ENCODE data around the gene SSU72. TPM values are rescaled to one million over a fixed set of nuclear protein-coding genes. Genes with fewer than 3 reads are reported as not detected.
A peak's percentile ranks its signal among the peaks of the same experiment; 100 is the strongest.

Gene SSU72
- polyA plus RNA-seq, 1 donor (not counting 4 experiments of a cell fraction or from before 2014, with no cell fraction given): 79.7 TPM

- Histone ChIP-seq H3K9ac (ENCODE audit: control insufficient read depth, extremely low read depth, insufficient read depth, low read length) (no peak overlapping the region), H3K4me3 (ENCODE audit: control insufficient read depth in 2 of 3, extremely low read depth in 1 of 3, insufficient read depth in 2 of 3, low read depth in 1 of 3, low read length in 3 of 3) (peak overlapping the region in 1 of 3 experiments; percentile 39)
- no peak for FAIRE-seq
Measured at GRCh38 chr1:1600861-1601563, 26.3 kb upstream of the SSU72 start.

GRCh38 chr1:1599935-1600860 lies 25.5 kb upstream of the SSU72 start, which contains the start of gene FNDC10:
Gene FNDC10 (minus strand): TSS chr1:1600135. CDS start chr1:1600015, 120 bp downstream.
- Histone ChIP-seq H3K4me3 (ENCODE audit: control insufficient read depth in 2 of 3, extremely low read depth in 1 of 3, insufficient read depth in 2 of 3, low read depth in 1 of 3, low read length in 3 of 3) (peak within 1 kb of the TSS; percentile 39 to 58 (median 43)), H3K36me3 (ENCODE audit: control insufficient read depth in 2 of 2, extremely low read depth in 1 of 2, insufficient read depth in 2 of 2, low read length in 2 of 2) (no peaks in the 10 kb centered on the region), H3K9ac (ENCODE audit: control insufficient read depth, extremely low read depth, insufficient read depth, low read length) (no peak within 1 kb of the TSS), H3K9me1 (ENCODE audit: control insufficient read depth, extremely low read depth, insufficient read depth, low read length) (no peaks in the 10 kb centered on the region), H3K4me1 (ENCODE audit: control insufficient read depth, extremely low read depth, insufficient read depth, low read length) (peaks cover 2% of the 10 kb centered on the region), H3K4me2 (ENCODE audit: control insufficient read depth, extremely low read depth, insufficient read depth, low read depth, low read length) (peak within 1 kb of the TSS; percentile 78), H3K9me3 (ENCODE audit: control insufficient read depth, low read depth, low read length) (no peaks in the 10 kb centered on the region), H3K27me3 (ENCODE audit: control insufficient read depth, extremely low read depth, insufficient read depth, low read length) (peaks cover 21% of the 10 kb centered on the region), H2AFZ (ENCODE audit: control insufficient read depth, low read length) (peak within 1 kb of the TSS; percentile 63), H4K20me1 (ENCODE audit: control insufficient read depth, extremely low read depth, insufficient read depth, low read length) (no peaks in the 10 kb centered on the region), H3K79me2 (ENCODE audit: control insufficient read depth, insufficient read depth, low read length) (no peaks in the 10 kb centered on the region), H3K27ac (ENCODE audit: control insufficient read depth, insufficient read depth, low read length) (no peak within 1 kb of the TSS)
- FAIRE-seq (no peak), DNase-seq (ENCODE audit: low read depth, low spot score) (no peak)
- dilution Hi-C loops (cut with MboI; ENCODE audit: extremely low pct_ligation_motif_present, low sequenced_read_pairs): no loop called here
- TF ChIP-seq CTCF (optimal IDR thresholded peaks at IDR 0.05 in 1 of 3, IDR thresholded peaks at IDR 0.05 in 1 of 3, conservative IDR thresholded peaks at IDR 0.05 in 1 of 3; ENCODE audit: extremely low read depth in 1 of 3, insufficient read depth in 2 of 3, low read length in 3 of 3) (no peak), EZH2 (IDR thresholded peaks at IDR 0.05; ENCODE audit: low read length) (no peak)

More at GRCh38 chr1:1600861-1601563, 26.3 kb upstream of the SSU72 start:
- dilution Hi-C loops (cut with MboI; ENCODE audit: extremely low pct_ligation_motif_present, low sequenced_read_pairs): no loop called here
- no peak for TF ChIP-seq CTCF (optimal IDR thresholded peaks at IDR 0.05 in 1 of 3, IDR thresholded peaks at IDR 0.05 in 1 of 3, conservative IDR thresholded peaks at IDR 0.05 in 1 of 3; ENCODE audit: extremely low read depth in 1 of 3, insufficient read depth in 2 of 3, low read length in 3 of 3)
- TF ChIP-seq EZH2 (IDR thresholded peaks at IDR 0.05; ENCODE audit: low read length): no peak
- Histone ChIP-seq H3K9me1 (ENCODE audit: control insufficient read depth, extremely low read depth, insufficient read depth, low read length) (no peaks in the 10 kb centered on the region), H2AFZ (ENCODE audit: control insufficient read depth, low read length) (no peak overlapping the region), H3K27me3 (ENCODE audit: control insufficient read depth, extremely low read depth, insufficient read depth, low read length) (peaks cover 21% of the 10 kb centered on the region), H3K4me1 (ENCODE audit: control insufficient read depth, extremely low read depth, insufficient read depth, low read length) (peaks cover 2% of the 10 kb centered on the region), H3K27ac (ENCODE audit: control insufficient read depth, insufficient read depth, low read length) (no peak overlapping the region), H3K79me2 (ENCODE audit: control insufficient read depth, insufficient read depth, low read length) (no peaks in the 10 kb centered on the region), H3K36me3 (ENCODE audit: control insufficient read depth in 2 of 2, extremely low read depth in 1 of 2, insufficient read depth in 2 of 2, low read length in 2 of 2) (no peaks in the 10 kb centered on the region), H3K4me2 (ENCODE audit: control insufficient read depth, extremely low read depth, insufficient read depth, low read depth, low read length) (peak overlapping the region; percentile 78), H4K20me1 (ENCODE audit: control insufficient read depth, extremely low read depth, insufficient read depth, low read length) (no peaks in the 10 kb centered on the region), H3K9me3 (ENCODE audit: control insufficient read depth, low read depth, low read length) (no peaks in the 10 kb centered on the region)
- DNase-seq (ENCODE audit: low read depth, low spot score): no peak

All from keratinocyte (primary cell).